DMS153 treated with DMSO at 0.1 percent for 48 hours (cell line): ENCODE measurements around the gene ITGA11.
"Not testable (repeated sequence)": the region's sequence is repeated elsewhere in the genome, so short reads cannot be mapped to it uniquely, and the experiment has no call there.

Experiments used
- DNase-seq: peaks from one replicate; lab custom pipeline; 2025; ENCODE audit not compliant: unreplicated experiment; lab: John Stamatoyannopoulos, UW

ITGA11 gene

DNA sequence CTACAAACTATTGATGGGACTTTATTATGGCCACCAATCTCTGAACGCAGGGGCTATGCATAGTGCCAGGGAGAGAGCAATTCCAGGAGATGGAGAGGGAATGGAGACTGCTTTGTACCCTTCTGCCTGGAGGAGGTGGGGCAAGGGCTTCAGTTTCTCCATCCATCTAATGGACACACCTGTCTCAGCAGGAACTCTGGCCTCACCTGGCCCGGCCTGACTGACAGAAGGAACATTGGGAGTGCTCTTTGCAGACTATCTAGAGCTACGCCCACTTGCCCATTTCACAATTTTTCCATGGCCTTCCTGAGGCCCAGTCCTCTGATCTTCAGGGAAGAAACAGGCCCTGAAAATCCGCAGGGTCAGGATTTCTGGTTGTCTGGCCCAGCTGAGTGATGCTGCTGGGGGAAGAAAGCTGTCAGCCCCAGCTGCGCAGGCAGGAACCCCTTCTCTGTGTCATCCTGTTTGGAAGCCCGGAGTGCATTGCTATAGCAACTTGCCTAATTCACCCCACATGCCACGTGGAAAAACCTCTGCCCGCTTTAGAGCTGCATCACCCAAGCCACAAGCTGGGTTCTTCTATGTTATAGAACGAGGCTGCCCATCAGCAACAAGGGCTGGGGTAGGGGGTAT, 6.4 kb downstream of the ITGA11 start:
- no peak for DNase-seq

DNA sequence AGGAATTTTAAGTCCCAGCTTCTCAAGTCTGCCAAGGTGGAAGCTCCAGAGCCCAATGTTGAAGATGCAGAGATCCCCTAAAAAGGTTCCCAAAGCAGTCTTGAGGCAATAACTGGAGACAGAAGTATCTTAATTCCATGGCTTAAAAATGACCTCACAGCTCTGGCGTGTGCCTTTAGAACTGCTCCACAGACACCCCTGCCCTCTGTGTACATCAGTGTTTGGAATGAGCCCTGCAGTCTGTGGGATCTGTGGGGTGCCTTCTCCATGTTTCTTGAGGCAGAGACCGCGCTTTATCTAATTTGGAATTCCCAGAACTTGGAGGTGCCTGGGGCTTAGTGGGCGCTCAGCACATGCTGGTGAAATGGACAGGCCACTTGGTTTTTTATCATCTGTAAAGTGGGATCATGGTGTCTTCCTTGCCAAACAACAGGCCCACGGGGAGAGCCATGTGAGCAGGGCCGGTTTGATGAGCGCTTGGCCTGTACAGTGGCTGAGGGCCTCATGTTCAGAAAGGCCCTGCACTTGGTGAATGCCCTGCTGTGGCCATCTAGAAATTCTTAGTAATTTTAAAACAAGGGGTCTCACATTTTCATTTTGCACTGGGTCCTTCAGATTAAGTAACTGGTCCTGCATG, 7.1 kb downstream of the ITGA11 start:
- DNase-seq, result no peak

DNA sequence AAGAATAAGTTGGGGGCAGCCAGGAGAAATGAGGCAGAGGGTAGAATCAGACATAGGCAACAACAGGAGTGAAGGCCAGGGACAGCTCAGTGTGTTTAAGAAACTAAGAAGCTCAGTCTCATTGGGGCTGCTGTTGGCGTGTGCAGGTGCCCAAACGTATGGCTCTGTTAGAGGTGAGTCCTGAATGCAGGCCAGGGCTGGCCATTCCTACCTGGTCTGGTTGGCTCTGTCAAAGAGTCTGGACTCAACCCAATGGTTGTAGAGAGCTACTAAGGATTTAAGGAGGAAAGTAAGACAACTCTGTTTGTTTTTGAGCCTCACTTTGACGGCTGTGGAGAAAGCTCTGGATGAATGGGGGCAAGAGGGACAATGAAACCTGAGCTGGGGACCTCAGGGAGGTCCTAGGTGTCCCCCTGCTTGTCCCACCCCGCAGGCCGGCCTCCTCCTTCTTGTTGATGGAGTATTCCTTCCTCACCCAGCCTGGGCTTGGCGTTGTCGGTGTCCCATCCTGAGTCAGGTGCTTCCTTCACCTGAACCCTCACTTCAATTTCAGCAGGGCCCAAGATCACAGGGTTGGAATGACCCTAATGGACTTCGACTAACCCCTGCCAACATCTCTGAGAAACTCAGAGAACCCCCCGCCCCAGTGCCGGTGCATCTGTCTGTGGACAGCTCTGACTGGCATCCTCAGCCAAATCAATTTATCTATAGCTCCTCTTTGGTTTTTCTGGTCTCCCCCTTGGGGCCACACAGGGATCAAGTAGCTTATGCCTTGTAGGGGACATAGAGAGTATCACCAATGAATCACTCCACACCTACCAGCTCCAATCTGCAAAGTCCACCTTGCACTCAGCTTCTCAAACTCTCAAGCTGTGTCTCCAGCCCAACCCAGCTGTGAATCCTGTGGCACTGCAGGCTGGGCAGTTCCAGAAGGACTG, 8.3 kb downstream of the ITGA11 start:
- no peak for DNase-seq

DNA sequence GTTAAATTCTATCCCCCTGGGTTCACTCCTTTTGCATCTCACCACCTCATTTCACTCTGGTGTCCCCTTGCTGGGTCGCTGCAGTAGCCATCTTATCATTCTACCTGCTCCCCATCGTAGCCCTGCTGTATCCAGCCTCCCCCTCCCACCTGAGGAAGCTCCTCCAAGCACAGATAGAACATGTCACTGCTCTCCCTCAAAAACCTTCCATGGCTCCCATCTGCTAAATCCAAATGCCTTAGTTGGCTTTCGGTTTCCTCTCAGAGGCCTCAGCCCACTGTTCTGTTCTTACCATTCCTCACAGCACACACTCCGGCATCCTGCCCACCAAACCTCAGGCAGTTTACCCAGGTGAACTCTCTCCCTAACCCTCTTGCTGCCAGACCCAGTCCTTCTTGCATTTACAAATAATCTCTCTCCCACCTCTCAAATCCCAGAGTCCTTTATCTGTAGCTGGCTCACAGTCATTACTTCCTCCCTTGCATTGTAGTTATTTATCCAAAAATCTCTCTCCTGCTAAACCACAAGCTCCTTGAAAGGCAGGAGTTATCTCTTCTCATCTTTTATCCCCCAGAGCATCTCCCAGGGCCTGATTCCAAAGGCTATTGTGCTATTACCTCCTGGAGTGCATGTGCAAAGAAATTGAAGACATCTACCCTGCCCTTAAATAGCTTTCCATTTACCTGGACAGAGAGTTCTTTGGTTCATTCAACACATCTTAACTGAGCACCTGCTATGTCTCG, 9.4 kb downstream of the ITGA11 start:
- DNase-seq, result not testable (repeated sequence)

DNA sequence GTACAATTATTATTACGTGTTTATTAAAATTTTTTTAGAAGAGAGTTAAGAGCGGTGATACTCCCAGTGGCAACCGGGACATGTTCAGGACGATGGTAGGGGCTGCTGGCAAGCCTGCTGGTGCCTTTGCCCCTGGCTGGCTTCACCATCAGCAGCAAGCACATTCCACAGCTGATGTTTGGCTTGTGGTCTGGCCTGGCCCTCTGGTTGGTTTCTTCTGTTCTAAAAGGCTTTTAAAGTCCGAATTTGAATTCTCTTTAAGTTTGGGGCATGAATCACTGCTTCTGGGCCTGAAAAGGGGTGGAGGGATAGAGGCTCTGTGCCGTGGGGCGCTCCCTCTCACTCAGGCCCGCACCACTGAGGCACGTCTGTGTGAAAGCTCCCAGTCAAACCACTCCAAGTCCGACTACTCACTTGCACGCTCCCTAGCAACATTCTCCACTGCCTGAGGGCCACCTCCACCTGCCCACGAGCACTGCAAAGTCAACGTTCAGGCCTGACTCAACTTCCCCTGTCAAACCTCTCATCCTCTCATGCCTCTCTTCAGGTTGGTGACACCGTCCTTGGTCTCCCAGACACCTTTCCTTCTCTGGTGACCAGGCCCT, 10.1 kb downstream of the ITGA11 start:
- no peak for DNase-seq

DNA sequence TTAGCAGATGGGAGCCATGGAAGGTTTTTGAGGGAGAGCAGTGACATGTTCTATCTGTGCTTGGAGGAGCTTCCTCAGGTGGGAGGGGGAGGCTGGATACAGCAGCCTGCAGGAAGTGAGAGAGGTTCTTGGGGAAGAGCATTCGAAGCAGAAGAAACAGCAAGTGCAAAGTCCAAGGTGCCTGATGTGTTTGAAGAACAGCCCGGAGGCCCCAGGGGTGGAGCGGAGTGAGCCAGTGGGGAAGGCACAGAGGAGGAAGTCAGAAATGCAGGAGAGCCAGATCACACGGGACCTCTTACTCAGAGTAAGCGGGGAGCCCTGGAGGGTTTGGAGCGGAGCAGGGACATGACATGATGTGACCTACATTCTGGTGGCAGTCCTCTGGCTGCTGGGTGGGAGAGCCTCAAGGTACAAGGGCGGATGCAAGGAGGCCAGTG, 10.8 kb downstream of the ITGA11 start:
- no peak for DNase-seq

DNA sequence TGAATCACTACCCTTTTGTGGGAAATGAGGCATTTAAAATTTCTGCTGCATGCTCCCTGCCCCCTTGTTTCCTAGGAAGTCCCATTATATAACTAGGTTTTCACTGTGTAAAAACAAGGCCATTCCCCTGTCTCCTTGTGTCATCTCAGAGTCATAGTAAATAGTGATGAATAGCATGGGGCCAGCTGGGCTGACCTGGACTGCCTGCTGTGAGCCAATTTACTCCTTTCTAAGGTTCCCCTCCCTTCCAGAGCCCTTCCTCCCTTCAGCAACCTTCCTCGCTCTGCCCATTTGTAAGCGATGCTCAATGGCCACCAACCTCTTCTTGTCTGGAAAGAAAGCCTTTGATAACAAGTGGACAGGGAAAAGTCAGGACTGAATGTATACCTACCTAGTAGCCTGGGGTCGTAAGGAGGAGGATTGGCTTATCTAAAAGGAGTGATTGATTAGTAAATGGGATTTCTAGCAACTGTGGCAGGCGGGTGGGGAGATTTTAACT, 11.7 kb downstream of the ITGA11 start:
- no peak for DNase-seq

DNA sequence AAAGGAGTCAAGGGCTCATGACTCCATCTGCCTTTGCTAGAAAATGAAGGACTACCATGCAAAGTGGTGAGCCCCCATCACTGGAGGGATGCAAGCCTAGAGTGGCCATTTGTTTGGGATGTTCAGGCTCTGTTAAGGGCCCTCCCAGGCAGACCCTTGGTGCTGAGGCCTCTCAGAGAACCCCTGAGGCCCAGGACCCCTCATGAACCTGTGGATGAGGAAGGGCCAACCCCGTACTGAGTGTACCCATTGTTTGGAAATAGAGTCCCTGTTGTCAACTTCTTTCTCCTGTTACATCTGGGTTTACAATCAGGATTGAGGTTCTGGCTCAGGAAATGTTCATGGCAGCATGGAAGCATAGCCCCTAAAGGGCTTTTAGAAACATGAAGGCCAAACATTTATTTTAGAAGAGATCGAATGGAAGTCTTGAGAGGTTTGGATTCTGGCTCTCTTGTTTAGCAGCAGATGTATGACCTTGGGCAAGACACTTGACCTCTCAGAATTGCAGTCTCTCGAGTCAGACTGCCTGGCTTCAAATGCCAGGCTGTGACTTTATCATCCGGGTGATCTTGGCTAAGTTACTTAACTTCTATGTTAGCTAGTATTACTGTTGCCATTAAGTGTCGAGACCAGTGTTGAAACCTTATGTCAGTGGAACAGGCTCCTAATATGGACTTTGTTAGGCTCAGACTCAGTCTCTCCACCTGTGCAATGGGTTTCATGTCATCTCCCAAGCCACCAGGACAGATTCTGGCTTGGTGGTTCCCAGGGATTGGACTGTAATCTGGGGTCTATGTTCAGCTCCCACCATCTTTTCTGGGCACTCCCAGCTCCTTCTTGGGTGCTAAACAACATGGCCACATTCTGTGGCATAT, 12.4 kb downstream of the ITGA11 start:
- no peak for DNase-seq

DNA sequence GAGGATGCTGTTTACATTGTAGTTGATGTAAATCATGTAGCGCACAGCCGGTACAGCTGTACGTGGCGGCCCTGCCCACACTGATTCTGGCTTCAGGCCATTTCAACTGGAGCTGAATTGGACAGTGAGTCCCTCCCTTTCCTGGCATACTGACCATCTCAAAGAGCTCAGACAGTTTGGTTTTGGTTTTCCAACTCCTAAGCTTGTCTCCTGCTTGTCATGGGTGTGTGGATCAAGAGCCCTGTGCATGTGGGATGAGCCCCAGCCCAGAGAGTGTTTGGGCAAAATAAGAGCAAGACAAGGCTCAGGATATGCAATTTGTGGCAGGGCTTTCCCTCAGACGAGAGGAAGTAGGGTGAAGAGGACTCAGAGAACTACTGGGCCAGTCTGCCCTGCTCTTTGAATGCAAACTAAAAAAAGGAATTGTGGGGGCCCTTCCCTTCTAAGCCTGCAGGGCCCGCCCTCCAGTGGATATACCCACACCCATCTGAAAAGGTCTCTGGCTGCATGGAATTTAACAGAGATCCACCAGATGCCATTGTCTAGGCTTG, 13.3 kb downstream of the ITGA11 start:
- no peak for DNase-seq

DNA sequence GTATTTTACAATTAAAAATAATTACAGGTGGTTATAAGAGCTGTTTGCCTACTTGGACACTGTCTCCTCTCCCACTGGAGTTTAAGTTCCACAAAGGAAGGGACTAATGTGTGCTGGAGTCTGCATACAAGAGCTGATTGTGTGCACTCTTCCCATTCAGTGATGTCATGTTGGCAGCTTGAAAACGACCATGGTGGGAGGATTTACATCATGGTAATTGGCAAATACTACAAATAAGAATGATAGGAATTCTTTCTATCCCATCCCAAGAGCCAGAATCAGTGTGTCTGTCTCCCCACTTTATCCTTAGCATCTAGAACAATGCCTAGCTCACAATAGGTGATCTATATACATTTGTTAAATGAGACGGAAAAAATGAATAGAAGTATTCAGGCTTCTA, 14.1 kb downstream of the ITGA11 start:
- no peak for DNase-seq

DNA sequence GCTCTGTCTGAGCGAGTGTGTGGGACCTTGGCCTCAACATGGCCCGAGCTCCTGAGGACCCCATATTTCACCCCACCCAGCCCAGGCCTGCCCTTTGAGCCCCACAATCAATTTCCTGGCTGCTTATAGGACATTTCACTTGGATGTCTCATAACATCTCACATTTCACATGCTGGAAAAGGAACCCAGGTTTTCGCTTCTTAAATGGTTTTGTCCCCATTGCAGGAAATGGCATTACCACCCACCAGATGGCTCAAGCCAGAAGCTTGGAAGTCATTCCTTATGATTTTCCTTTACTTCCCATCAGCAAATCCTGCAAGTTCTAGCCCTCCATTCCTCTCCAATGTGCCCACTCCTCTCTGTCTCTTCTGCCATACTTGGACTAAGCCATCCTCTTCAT, 14.9 kb downstream of the ITGA11 start:
- DNase-seq, result no peak

DNA sequence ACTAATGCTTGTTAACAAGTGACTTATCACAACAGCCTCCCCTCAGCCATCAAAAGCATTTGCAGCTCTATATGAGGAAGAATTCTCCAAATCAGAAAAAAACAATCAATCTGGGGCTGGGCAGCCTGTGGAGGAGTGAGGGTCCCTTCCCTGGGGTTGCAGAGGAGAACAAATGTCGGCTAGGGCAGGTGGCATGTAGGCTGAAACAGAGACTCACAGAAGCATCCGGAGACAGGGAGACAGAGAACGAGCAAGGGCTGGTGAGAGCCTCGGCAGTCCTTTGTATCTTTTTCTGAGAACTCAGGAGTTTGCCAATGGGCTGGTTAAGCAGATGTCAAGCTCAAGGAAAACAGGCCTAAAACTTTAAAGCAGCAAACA, 15.8 kb downstream of the ITGA11 start:
- DNase-seq, result no peak

DNA sequence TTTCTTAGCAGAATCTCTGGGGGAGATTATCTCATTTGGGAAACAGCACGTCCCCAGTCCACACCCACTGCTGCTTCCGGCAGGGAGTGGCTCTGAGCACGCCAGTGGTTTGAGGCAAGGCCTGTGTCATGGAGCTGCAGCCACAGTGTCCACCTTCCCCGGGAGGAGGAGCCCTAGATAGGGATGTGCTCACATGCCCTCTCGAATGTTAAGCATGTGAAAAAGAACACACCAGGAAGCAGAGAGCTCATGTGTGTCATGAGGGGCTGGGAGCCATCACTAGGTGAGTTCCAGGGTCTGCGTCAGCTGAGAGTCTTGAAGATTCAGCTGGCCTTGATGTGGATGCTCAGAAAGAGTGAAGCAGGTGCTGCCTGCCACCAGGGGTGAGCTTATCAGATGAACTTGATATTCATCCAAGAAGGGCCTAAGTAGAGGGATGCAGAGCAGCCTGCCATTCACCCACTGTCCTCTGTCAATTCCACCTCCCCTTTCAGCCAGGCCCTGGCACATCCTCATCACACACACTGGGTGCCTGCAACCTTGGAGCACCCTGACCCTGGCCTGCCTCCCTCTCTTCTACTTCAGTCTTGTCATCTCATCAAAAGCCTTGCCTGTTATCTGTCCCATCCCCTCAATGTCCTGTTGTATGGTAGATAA, 16.3 kb downstream of the ITGA11 start:
- DNase-seq, result no peak

DNA sequence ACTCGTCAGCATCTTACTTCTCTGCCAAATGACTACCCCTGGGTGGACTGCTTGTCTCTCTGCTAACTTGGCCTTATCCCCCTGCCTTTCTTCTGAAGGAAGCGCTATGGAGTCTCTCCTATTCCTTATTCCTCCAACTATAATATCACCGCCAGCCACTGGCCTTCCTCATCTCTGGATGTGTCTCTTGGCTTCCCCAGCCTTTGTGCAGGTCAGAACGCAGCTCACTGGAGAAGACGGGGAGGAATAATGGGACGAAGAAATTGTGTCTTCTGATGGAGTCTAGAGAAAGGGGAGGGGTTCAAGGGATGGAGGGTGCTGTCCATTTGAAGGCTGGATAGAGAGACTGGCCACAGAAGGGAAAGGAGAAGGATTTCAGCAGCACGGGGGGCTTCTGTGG, 16.9 kb downstream of the ITGA11 start:
- DNase-seq, result no peak

DNA sequence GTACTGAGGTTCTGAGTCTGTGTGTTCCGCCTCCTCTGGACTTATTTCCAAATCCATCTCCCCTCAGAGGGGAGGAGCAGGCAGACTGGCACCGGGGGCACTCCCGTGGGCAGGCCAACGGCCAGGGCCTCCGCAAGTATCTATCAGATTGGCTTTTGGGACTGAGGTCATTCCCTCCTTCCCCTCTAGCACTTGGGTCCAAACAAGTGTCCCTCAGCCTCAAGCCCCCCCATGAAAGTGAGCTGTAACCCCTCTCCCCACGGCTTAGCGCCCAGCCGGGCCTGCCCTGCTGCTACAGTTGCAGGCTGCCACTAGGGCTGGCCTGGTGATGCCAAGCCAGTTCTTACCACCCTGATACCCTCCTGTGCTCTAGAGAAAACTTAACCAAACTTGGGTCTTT, 17.4 kb downstream of the ITGA11 start:
- DNase-seq, result no peak

DNA sequence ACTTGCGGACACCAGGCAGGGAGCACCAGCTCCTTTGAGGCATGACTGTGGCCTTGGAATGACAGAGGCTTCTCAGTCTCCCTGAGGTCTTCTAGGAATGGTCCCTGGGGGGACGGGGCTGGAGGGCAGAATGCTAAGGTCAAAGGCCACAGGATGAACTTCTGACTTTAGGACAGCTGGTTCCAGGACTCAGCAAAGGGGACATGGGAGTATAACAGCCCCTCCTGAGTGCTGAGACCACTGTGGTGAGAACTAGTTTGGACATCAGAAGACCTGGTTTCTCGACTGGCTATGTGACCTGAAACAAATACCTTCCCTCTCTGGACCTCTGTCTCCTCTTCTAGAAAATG, 17.8 kb downstream of the ITGA11 start:
- DNase-seq, result no peak

DNA sequence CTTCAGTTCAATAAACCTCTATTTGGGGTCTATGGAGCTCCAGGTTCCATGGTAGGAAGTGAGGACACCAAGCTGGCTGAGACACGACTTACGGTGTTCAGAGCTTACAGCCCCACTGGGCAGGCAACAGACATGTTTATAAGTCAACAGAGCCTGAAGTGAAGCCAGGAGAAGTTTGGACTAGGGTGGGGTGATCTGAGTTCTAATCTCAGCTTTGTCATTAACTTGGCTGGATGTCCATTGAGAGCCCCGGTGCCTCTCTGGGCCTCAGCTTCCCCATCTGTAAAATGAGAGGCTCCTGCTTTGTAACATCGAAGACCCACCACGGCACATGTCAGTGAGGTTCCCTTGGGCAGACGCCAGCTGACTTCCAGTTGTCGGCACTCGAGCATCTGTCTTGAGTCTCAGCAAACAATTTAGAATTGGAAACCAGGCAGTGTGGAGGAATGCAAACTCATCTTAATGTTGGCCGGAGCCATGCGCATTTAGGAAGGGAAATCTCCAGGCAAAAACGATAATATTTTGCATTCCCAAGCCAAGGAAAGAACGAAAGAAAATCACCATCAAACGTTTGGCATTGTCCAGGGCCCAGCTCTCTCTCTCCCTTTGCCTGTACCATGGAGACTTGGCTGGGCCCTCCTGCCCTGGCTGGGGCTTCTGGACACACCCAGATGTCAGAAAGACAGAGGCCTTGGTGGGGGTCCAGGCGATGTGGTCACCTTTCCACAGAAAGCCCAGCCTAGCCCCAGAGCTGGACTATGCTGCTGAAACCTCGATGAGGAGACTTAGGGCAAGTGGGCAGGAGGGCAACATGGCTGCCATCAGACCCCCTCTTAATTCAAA, 18.4 kb downstream of the ITGA11 start:
- no peak for DNase-seq

DNA sequence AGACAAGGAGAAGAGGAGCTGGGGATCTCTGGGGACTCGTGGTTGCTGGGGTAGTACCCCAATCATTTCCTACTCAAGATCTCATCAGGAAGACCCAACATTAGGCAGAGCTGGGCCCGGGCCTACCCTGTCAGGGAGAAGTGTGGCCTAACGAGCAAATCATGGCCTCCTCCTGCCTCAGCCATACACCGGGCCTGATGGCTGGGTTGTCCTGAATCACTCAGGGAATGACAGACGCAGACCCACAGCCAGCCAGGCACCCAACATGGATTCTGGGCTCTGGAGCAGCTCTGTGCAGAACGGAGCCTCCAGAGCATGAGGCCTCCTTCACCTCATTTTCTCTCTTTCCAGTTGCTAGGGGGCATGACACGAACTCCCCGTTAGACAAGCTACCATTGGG, 19.7 kb downstream of the ITGA11 start:
- DNase-seq, result no peak
